OCI-LY7 (cell line): ENCODE measurements around the gene COBLL1. TPM values are rescaled to one million over a fixed set of nuclear protein-coding genes. Genes with fewer than 3 reads are reported as not detected.

Source experiments
- BruUV-seq: library from RNA; stranded (reverse); fragments of 400-500 nt; replicated peaks from 2 replicates; lab custom pipeline; 2021; lab: Mats Ljungman, UMichigan
- CTCF ChIA-PET: fragments of 300-600 bp; sonication (Branson Sonifier 250); formaldehyde crosslinking; loops from one replicate; lab custom pipeline; 2022; ENCODE audit warnings: antibody characterized with exemption; ENCODE audit not compliant: unreplicated experiment; lab: Charles Lee
- POLR2A ChIA-PET: fragments of 300-600 bp; sonication (Branson Sonifier 250); formaldehyde crosslinking; loops from one replicate; lab custom pipeline; 2022; ENCODE audit warnings: antibody characterized with exemption; lab: Charles Lee
- DNase-seq: peaks from one replicate; pipeline ENCODE4 v3.0.0-alpha.2; 2015; ENCODE audit warnings: low spot score
- H2AFZ ChIP-seq: fragments of 200-600 bp; sonication (generic), shearing (Covaris generic); 2 replicates; pipeline ENCODE4 v1.6.1; 2014; ENCODE audit warnings: mild to moderate bottlenecking, antibody characterized with exemption, low read length, moderate library complexity
- H3K27ac ChIP-seq: fragments of 200-600 bp; sonication (generic); 2 replicates; pipeline ENCODE4 v1.5.1; 2014; ENCODE audit warnings: mixed run types, low read depth, mild to moderate bottlenecking, moderate library complexity, low read length, inconsistent platforms; ENCODE audit not compliant: poor library complexity, severe bottlenecking
- H3K36me3 ChIP-seq: fragments of 200-600 bp; sonication (generic); 2 replicates; pipeline ENCODE4 v1.6.1; 2014; ENCODE audit warnings: mild to moderate bottlenecking, antibody characterized with exemption, low read length, moderate library complexity, mixed read lengths; ENCODE audit not compliant: insufficient read depth
- H3K4me1 ChIP-seq: fragments of 200-600 bp; sonication (generic); 2 replicates; pipeline ENCODE4 v1.5.1; 2014; ENCODE audit warnings: mild to moderate bottlenecking, low read length; ENCODE audit not compliant: insufficient read depth, poor library complexity, severe bottlenecking
- H3K4me2 ChIP-seq: fragments of 200-600 bp; sonication (generic); 2 replicates; pipeline ENCODE4 v1.6.1; 2014; ENCODE audit warnings: mild to moderate bottlenecking, low read length
- H3K4me3 ChIP-seq: fragments of 200-600 bp; sonication (generic); 2 replicates; pipeline ENCODE4 v1.5.1; 2014; ENCODE audit warnings: mild to moderate bottlenecking, low read depth, low read length; ENCODE audit not compliant: poor library complexity, severe bottlenecking
- H3K79me2 ChIP-seq: fragments of 200-600 bp; sonication (generic); 2 replicates; pipeline ENCODE4 v1.6.1; 2016; ENCODE audit warnings: low read depth, mild to moderate bottlenecking, low read length, moderate library complexity, mixed read lengths; ENCODE audit not compliant: insufficient read depth
- H3K9me2 ChIP-seq: fragments of 200-600 bp; sonication (generic); 2 replicates; pipeline ENCODE4 v1.6.1; 2016; ENCODE audit warnings: mild to moderate bottlenecking, low read length, mixed read lengths; ENCODE audit not compliant: insufficient read depth
- H3K9me3 ChIP-seq: fragments of 200-600 bp; sonication (generic); 2 replicates; pipeline ENCODE4 v1.6.1; 2014; ENCODE audit warnings: mild to moderate bottlenecking, mixed run types, low read length, mixed read lengths
- H4K20me1 ChIP-seq: fragments of 200-600 bp; sonication (generic); 2 replicates; pipeline ENCODE4 v1.6.1; 2014; ENCODE audit warnings: mild to moderate bottlenecking, antibody characterized with exemption, low read length, moderate library complexity, mixed read lengths; ENCODE audit not compliant: insufficient read depth
- CTCF ChIP-seq: fragments of 200-600 bp; sonication (generic); conservative IDR thresholded peaks from 2 replicates; pipeline ENCODE4 v1.5.1; 2014; ENCODE audit warnings: mild to moderate bottlenecking, antibody characterized with exemption, low read length, moderate library complexity, mixed read lengths
- EZH2phosphoT487 ChIP-seq: fragments of 200-600 bp; sonication (generic); IDR thresholded peaks from 2 replicates; pipeline ENCODE4 v1.6.1; 2018; ENCODE audit warnings: low read depth, borderline replicate concordance, mild to moderate bottlenecking, mixed run types, antibody characterized with exemption, low read length, moderate library complexity, mixed read lengths
- intact Hi-C: fragments of 100-400 bp; cut with micrococcal nuclease; formaldehyde crosslinking; loops from one replicate; pipeline ENCODE4 v1.10.0; 2022; ENCODE audit not compliant: unreplicated experiment
- total RNA-seq, 2 experiments: library from RNA; depleted of rRNA in 1 of 2; stranded (reverse); fragments of >200 nt in 1 of 2; shearing (Covaris generic) in 1 of 2; gene quantifications; 2 replicates each; pipeline ENCODE4 v1.2.3, GENCODE V29; 2014 to 2022

The COBLL1 gene
- total RNA-seq, 2 experiments from 2014 or later = 0.79 to 40.7 TPM

DNA sequence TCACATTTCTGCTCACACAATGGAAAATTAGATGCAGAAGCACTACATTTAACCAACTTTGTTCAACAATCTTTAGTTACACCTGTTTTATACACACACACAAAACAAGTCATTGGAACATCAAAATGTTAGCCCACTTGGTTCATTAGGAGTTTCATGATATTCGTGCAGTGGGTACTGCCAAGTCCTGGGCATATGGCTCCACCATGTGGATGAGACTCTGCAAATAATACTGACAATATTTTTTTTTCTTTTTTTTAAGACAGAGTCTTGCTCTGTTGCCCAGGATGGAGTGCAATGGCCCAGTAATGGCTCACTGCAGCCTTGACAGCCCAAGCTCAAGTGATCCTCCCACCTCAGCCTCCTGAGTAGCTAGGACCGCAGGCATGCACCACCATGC is 185.9 kb downstream of the COBLL1 start:
- H3K9me2 ChIP-seq = no peaks in the 10 kb centered on the region
- no peaks in the 10 kb centered on the region for H3K9me3 ChIP-seq
- H2AFZ ChIP-seq = no peak overlapping the region
- intact Hi-C loops = loop anchor here (5.0 kb wide), 1 partner anchor 717 kb away; no protein-coding TSS in a partner anchor
- H3K4me1 ChIP-seq = no peaks in the 10 kb centered on the region
- H3K36me3 ChIP-seq = no peaks in the 10 kb centered on the region
- H4K20me1 ChIP-seq = no peaks in the 10 kb centered on the region
- BruUV-seq = no TSS peak
- TF ChIP-seq EZH2phosphoT487 (no peak), CTCF (no peak)
- H3K27ac ChIP-seq = no peak overlapping the region
- no peak for DNase-seq
- ChIA-PET CTCF (no interaction called here), POLR2A (no interaction called here)
- no peak overlapping the region for H3K4me3 ChIP-seq
- H3K4me2 ChIP-seq = no peak overlapping the region
- H3K79me2 ChIP-seq = no peaks in the 10 kb centered on the region

- Histone ChIP-seq H3K9me3 (no peaks in the 10 kb centered on the region), H3K27ac (no peak overlapping the region), H3K36me3 (no peaks in the 10 kb centered on the region), H3K9me2 (no peaks in the 10 kb centered on the region), H2AFZ (no peak overlapping the region), H3K4me1 (no peaks in the 10 kb centered on the region), H4K20me1 (no peaks in the 10 kb centered on the region), H3K4me3 (no peak overlapping the region), H3K79me2 (no peaks in the 10 kb centered on the region), H3K4me2 (no peak overlapping the region)
- no peak for DNase-seq
- POLR2A ChIA-PET = interaction anchor here (0.9 kb wide), 1 partner anchor 37 kb away, joined by 3 read pairs; no protein-coding TSS in a partner anchor
- CTCF ChIA-PET = no interaction called here
- no peak for TF ChIP-seq CTCF
- no peak for TF ChIP-seq EZH2phosphoT487
- BruUV-seq = no TSS peak
- intact Hi-C loops = loop anchor here (5.0 kb wide), 1 partner anchor 717 kb away; no protein-coding TSS in a partner anchor
Measured at GRCh38 chr2:164655336-164655735, 186.3 kb downstream of the COBLL1 start.

DNA sequence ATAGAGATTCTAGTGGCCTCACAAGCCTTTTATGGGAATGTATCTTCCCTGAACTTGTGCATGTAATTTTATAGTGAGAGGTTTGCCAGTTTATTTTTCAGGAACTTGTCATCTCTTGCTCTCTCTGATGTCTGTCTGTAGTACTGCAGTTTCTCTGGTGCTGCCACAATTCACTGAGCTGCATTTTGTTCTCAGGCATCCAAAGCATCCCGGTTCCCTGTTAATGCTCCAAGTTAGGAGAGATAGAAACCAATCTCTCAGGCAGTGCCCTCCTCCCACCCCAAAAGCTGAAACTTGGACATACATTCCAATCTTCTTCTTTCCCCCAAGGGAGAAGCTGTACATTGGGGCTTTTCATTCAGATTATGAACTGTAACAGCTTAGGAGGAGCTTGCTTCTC is 190.3 kb downstream of the COBLL1 start:
- TF ChIP-seq EZH2phosphoT487 = no peak
- no peak for TF ChIP-seq CTCF
- Histone ChIP-seq H3K4me3 (no peak overlapping the region), H3K27ac (no peak overlapping the region), H3K36me3 (no peaks in the 10 kb centered on the region), H4K20me1 (no peaks in the 10 kb centered on the region), H3K9me3 (no peaks in the 10 kb centered on the region), H3K4me1 (no peaks in the 10 kb centered on the region), H3K9me2 (no peaks in the 10 kb centered on the region), H3K79me2 (no peaks in the 10 kb centered on the region), H3K4me2 (no peak overlapping the region), H2AFZ (no peak overlapping the region)
- no peak for DNase-seq
- POLR2A ChIA-PET = interaction anchor here (0.8 kb wide), 1 partner anchor 20 kb away, joined by 3 read pairs; no protein-coding TSS in a partner anchor
- intact Hi-C loops = no loop called here
- CTCF ChIA-PET = no interaction called here
- BruUV-seq = no TSS peak
